GM19193 (cell line): ENCODE measurements around the gene MYRFL.

Experiments used
- POLR2A ChIP-seq: IDR thresholded peaks from 4 replicates; pipeline ENCODE4 v1.6.1; 2011; ENCODE audit not compliant: insufficient read depth, insufficient read length; ENCODE audit errors: extremely low read depth

Gene MYRFL

GRCh38 chr12:69824966-69825560 lies at the start of gene MYRFL:
Gene MYRFL, plus strand, starts transcription at chr12:69825227. Its CDS starts 291 bp downstream, at chr12:69825518.
- no peak for TF ChIP-seq POLR2A

- no peak for TF ChIP-seq POLR2A
Observed at GRCh38 chr12:69779928-69780327, 45.1 kb upstream of the MYRFL start.

- TF ChIP-seq POLR2A = no peak
Observed at GRCh38 chr12:69783365-69783764, 41.7 kb upstream of the MYRFL start.

GRCh38 chr12:69789351-69789750 lies 35.7 kb upstream of the MYRFL start:
- TF ChIP-seq POLR2A = no peak

GRCh38 chr12:69792533-69792932 lies 32.5 kb upstream of the MYRFL start:
- TF ChIP-seq POLR2A = no peak

GRCh38 chr12:69810870-69811498 lies 14.0 kb upstream of the MYRFL start:
- no peak for TF ChIP-seq POLR2A

DNA sequence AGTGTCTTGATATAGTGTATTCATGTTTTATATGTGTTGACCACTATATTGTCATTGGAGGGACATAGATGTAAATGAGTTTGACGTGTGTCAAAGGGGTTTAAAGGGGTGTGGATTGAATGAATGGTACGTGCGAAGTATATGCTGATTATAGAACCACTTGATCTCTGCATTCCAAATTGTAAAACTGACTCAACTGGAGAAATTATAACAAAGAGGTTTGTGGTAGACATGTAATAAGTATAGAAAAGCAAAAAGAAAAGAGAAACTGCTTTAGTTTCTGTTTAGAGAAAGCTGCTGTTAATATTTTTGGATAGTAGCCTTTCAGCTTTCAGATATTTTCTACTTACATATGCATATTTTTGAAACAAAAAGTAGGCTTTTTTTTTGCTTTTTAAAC lies 8.9 kb upstream of the MYRFL start:
- no peak for TF ChIP-seq POLR2A

DNA sequence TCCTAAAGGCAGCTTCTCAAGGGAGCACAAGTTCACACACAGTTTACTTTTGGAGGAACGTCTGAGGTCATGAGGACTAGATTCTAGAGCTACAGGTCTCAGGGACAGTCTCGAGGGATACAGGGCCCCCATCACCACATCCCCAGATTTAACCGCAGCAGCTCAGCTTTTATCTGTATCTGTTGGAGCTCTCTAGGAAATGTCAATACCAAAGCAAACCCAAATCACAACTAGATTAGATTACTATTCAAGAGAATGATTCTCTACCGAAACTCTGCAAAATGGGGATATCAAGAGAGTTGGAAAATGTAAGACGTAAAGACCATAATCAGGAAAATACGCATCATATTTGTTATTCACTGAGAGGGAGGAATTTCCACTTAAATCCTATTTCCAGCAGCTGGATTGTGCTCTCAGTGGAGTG lies 4.0 kb upstream of the MYRFL start:
- no peak for TF ChIP-seq POLR2A

DNA sequence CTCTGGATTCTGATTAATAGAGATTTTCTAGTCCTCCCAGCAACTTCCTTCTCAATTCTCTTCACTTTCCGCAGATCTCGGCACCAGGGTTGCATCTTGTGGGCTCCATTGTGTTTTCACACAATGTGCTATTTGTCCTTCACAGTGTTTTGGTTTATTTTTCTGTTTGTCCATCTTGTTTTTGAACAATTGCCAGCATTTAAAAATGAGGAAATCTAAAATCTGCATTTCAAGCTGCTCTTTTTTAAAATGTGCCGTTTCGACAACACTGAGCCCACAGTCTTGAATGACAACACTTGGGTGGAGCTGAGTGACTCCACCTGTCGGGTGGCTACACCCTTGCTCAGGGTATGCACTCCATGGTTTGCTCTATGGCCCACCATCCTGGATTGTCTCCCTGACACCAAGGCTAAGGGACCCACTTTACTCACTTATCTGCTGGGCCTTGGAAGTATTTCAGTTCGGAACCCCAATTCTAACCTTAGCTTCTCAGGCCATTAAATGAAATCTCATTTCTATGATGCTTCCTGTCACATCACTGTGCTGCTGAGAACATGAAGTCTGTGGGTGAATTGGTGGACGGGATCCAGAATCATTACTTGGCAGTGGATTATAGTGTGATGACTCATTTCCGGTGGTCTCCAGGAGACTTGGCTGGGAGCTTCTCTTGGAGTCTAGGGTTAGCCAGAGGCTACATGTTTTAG lies 3.4 kb upstream of the MYRFL start:
- no peak for TF ChIP-seq POLR2A

- no peak for TF ChIP-seq POLR2A
Observed at GRCh38 chr12:69822201-69822860, 2.7 kb upstream of the MYRFL start.

DNA sequence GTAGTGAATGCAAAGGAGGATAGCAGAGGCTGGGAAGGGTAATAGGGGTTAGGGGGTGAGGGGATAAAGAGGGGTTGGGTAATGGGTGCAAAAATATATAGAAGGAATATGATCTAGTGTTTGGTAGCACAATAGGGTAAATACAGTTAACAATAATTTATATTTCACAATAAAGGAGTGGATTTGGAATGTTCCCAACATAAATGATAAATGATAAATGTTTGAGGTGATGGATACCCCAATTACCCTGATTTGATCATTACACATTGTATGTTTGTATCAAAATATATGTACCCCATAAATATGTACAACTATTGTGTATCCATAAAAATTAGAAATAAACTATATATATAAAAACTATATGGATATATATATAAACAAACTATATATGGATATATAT lies 999 bp upstream of the MYRFL start:
- TF ChIP-seq POLR2A = no peak

- no peak for TF ChIP-seq POLR2A
Observed at GRCh38 chr12:69828897-69829296, 3.9 kb downstream of the MYRFL start.

- TF ChIP-seq POLR2A = no peak
Observed at GRCh38 chr12:69833696-69834095, 8.7 kb downstream of the MYRFL start.

DNA sequence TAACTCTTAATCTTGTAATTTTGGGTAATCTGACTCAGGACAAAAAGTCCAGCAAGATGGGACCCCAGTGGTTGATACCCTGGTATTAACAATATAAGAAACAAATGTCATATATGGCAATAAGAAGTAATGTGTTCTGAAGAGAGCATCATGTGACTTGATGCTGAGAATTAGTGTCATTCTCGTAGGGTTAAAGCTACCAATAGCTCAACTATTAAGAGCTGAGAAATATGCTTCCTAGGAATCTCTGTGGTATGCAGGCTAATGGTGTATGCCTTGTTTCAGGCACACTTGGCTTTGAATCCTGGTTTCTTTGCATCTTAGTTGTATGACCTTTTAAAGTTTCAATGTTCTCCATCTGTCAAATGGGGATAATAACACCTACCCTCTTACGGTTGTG lies 9.1 kb downstream of the MYRFL start:
- TF ChIP-seq POLR2A = no peak

DNA sequence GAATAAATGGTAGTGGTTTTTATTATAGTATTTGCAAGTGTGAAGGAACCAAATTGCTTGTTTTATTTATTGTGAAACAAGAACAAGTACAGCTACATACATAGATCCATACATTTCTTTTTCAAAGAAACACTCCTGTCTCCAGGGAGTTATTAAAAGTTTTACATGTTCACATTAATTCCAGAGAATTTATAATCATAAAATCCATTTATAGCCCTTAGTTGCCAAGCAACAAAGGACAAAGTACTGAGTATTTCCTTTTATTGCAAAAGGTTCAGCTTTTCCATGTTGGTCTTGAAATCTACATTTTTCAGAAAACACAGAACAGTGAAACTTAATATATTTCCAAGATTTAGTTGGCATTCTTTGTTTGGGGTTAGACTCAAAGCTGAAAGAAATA lies 9.5 kb downstream of the MYRFL start:
- TF ChIP-seq POLR2A = no peak
